Mesendoderm (in vitro differentiated cells): Measurements from ENCODE around the gene ANKRD34A.
A peak's percentile ranks its signal among the peaks of the same experiment; 100 is the strongest.

ENCODE experiments used
- DNase-seq: peaks from one replicate; pipeline ENCODE4 v3.0.0; 2013
- H2AK5ac ChIP-seq: 2 replicates; pipeline ENCODE4 v1.6.1; 2013; ENCODE audit warnings: low read length, inconsistent platforms
- H2BK120ac ChIP-seq: 2 replicates; pipeline ENCODE4 v1.6.1; 2013; ENCODE audit warnings: low read depth, mild to moderate bottlenecking, low read length, moderate library complexity, mixed read lengths
- H2BK15ac ChIP-seq: replicated peaks from 2 replicates; pipeline ENCODE4 v1.6.1; 2013; ENCODE audit warnings: low read depth, mild to moderate bottlenecking, moderate library complexity
- H2BK5ac ChIP-seq: 2 replicates; pipeline ENCODE4 v1.6.1; 2013; ENCODE audit warnings: low read length, inconsistent platforms
- H3K18ac ChIP-seq: 2 replicates; pipeline ENCODE4 v1.6.1; 2013; ENCODE audit warnings: mild to moderate bottlenecking, low read length, mixed read lengths
- H3K23ac ChIP-seq: one replicate; pipeline ENCODE4 v1.6.1; 2013; ENCODE audit warnings: low read length
- H3K27ac ChIP-seq: 2 replicates; pipeline ENCODE4 v1.5.1; 2013; ENCODE audit warnings: low read depth, mild to moderate bottlenecking, inconsistent platforms, low read length, moderate library complexity
- H3K27me3 ChIP-seq: 2 replicates; pipeline ENCODE4 v1.6.1; 2013; ENCODE audit warnings: low read length, control low read depth, mild to moderate bottlenecking, inconsistent platforms; ENCODE audit not compliant: insufficient read depth, poor library complexity
- H3K36me3 ChIP-seq: 2 replicates; pipeline ENCODE4 v1.6.1; 2013; ENCODE audit warnings: low read length, inconsistent platforms; ENCODE audit not compliant: control insufficient read depth, insufficient read depth
- H3K4ac ChIP-seq: one replicate; pipeline ENCODE4 v1.6.1; 2013; ENCODE audit warnings: low read depth, mild to moderate bottlenecking, low read length, moderate library complexity
- H3K4me1 ChIP-seq: 2 replicates; pipeline ENCODE4 v1.6.1; 2013; ENCODE audit warnings: low read depth, low read length, inconsistent platforms; ENCODE audit not compliant: control insufficient read depth
- H3K4me2 ChIP-seq: 2 replicates; pipeline ENCODE4 v1.6.1; 2013; ENCODE audit warnings: low read length
- H3K4me3 ChIP-seq: 2 replicates; pipeline ENCODE4 v1.5.1; 2013; ENCODE audit warnings: mild to moderate bottlenecking, low read length
- H3K56ac ChIP-seq: one replicate; pipeline ENCODE4 v1.6.1; 2013; ENCODE audit warnings: low read length
- H3K79me1 ChIP-seq: 2 replicates; pipeline ENCODE4 v1.6.1; 2013; ENCODE audit warnings: low read length, inconsistent platforms
- H3K79me2 ChIP-seq: 2 replicates; pipeline ENCODE4 v1.6.1; 2013; ENCODE audit warnings: mild to moderate bottlenecking, low read length; ENCODE audit not compliant: control insufficient read depth, insufficient read depth
- H3K9ac ChIP-seq: 2 replicates; pipeline ENCODE4 v1.6.1; 2013; ENCODE audit warnings: low read length, inconsistent platforms
- H4K5ac ChIP-seq: one replicate; pipeline ENCODE4 v1.6.1; 2013; ENCODE audit warnings: low read length
- H4K8ac ChIP-seq: one replicate; pipeline ENCODE4 v1.6.1; 2013; ENCODE audit warnings: low read depth, mild to moderate bottlenecking, control low read depth, low read length, moderate library complexity
- WGBS: extraction: QIAGEN DNeasy Blood & Tissue Kit; methylation state at CpG from one replicate; pipeline ENCODE4 v1.1.7; 2013; ENCODE audit warnings: low lambda C conversion rate, missing lambda C conversion rate; ENCODE audit not compliant: insufficient coverage; ENCODE audit errors: extremely low coverage; 5-methylcytosine and 5-hydroxymethylcytosine counted together

Gene ANKRD34A

GRCh38 chr1:145992502-145992936 lies 28.1 kb upstream of the ANKRD34A start:
- Histone ChIP-seq H3K18ac (no peak overlapping the region), H2AK5ac (no peak overlapping the region), H3K23ac (no peak overlapping the region), H3K4ac (no peak overlapping the region), H3K4me2 (no peak overlapping the region), H3K27me3 (no peaks in the 10 kb centered on the region), H2BK120ac (no peak overlapping the region), H4K8ac (no peak overlapping the region), H3K4me3 (no peak overlapping the region), H3K56ac (no peak overlapping the region), H2BK15ac (no peak overlapping the region), H3K36me3 (no peaks in the 10 kb centered on the region), H3K79me1 (no peaks in the 10 kb centered on the region), H3K4me1 (peaks cover 2% of the 10 kb centered on the region), H4K5ac (no peak overlapping the region), H3K79me2 (no peaks in the 10 kb centered on the region), H3K9ac (no peak overlapping the region), H3K27ac (no peak overlapping the region), H2BK5ac (no peak overlapping the region)
- no peak for DNase-seq
- no CpG with 5 or more reads among the region's 1 CpG for WGBS

- Histone ChIP-seq H2AK5ac (no peak overlapping the region), H3K79me1 (no peaks in the 10 kb centered on the region), H3K4me2 (no peak overlapping the region), H3K27me3 (no peaks in the 10 kb centered on the region), H3K18ac (no peak overlapping the region), H4K5ac (no peak overlapping the region), H3K4ac (no peak overlapping the region), H3K56ac (no peak overlapping the region), H2BK120ac (no peak overlapping the region), H3K27ac (no peak overlapping the region), H4K8ac (no peak overlapping the region), H3K36me3 (no peaks in the 10 kb centered on the region), H3K4me3 (no peak overlapping the region), H2BK15ac (no peak overlapping the region), H2BK5ac (no peak overlapping the region), H3K9ac (no peak overlapping the region), H3K4me1 (peaks cover 1% of the 10 kb centered on the region), H3K23ac (no peak overlapping the region), H3K79me2 (no peaks in the 10 kb centered on the region)
- no CpG with 5 or more reads among the region's 10 CpGs for WGBS
- no peak for DNase-seq
These were observed 27.5 kb upstream of the ANKRD34A start for GRCh38 chr1:145991735-145992412.

- no peak overlapping the region for H2BK120ac ChIP-seq
- H3K79me1 ChIP-seq = no peaks in the 10 kb centered on the region
- H2BK5ac ChIP-seq = no peak overlapping the region
- H3K27me3 ChIP-seq = no peaks in the 10 kb centered on the region
- no peak overlapping the region for H3K23ac ChIP-seq
- no peak overlapping the region for H2BK15ac ChIP-seq
- no peak overlapping the region for H4K8ac ChIP-seq
- H3K4me2 ChIP-seq = no peak overlapping the region
- H3K4ac ChIP-seq = no peak overlapping the region
- 100% methylated on average over 1 of the region's 7 CpGs for WGBS
- no peaks in the 10 kb centered on the region for H3K79me2 ChIP-seq
- no peaks in the 10 kb centered on the region for H3K36me3 ChIP-seq
- no peak overlapping the region for H3K27ac ChIP-seq
- peak overlapping the region; percentile 25 for H3K56ac ChIP-seq
- peak; percentile 67 for DNase-seq
- no peak overlapping the region for H3K4me3 ChIP-seq
- H3K18ac ChIP-seq = no peak overlapping the region
- no peak overlapping the region for H2AK5ac ChIP-seq
- H3K9ac ChIP-seq = no peak overlapping the region
- no peak overlapping the region for H4K5ac ChIP-seq
- H3K4me1 ChIP-seq = peaks cover under 1% of the 10 kb centered on the region
These were observed 26.0 kb upstream of the ANKRD34A start for GRCh38 chr1:145990249-145990855.

- H3K56ac ChIP-seq = no peak overlapping the region
- no peak overlapping the region for H3K23ac ChIP-seq
- H3K18ac ChIP-seq = no peak overlapping the region
- H4K8ac ChIP-seq = no peak overlapping the region
- no peak overlapping the region for H2AK5ac ChIP-seq
- no peak overlapping the region for H2BK5ac ChIP-seq
- WGBS = no CpG with 5 or more reads among the region's 5 CpGs
- H3K4me1 ChIP-seq = peaks cover 2% of the 10 kb centered on the region
- DNase-seq = no peak
- H3K79me2 ChIP-seq = no peaks in the 10 kb centered on the region
- no peak overlapping the region for H3K27ac ChIP-seq
- no peak overlapping the region for H3K4ac ChIP-seq
- H4K5ac ChIP-seq = no peak overlapping the region
- H3K27me3 ChIP-seq = no peaks in the 10 kb centered on the region
- H3K9ac ChIP-seq = no peak overlapping the region
- no peak overlapping the region for H2BK15ac ChIP-seq
- no peak overlapping the region for H3K4me3 ChIP-seq
- H3K4me2 ChIP-seq = no peak overlapping the region
- H2BK120ac ChIP-seq = no peak overlapping the region
- no peaks in the 10 kb centered on the region for H3K79me1 ChIP-seq
- H3K36me3 ChIP-seq = no peaks in the 10 kb centered on the region
These were observed 24.4 kb upstream of the ANKRD34A start for GRCh38 chr1:145988773-145989172.

- Histone ChIP-seq H2BK5ac (no peak overlapping the region), H3K18ac (no peak overlapping the region), H3K9ac (no peak overlapping the region), H4K5ac (no peak overlapping the region), H4K8ac (no peak overlapping the region), H2AK5ac (no peak overlapping the region), H3K36me3 (no peaks in the 10 kb centered on the region), H3K4me2 (no peak overlapping the region), H3K27me3 (no peaks in the 10 kb centered on the region), H3K27ac (no peak overlapping the region), H3K79me2 (no peaks in the 10 kb centered on the region), H3K4me1 (peaks cover 2% of the 10 kb centered on the region), H3K4ac (no peak overlapping the region), H3K4me3 (no peak overlapping the region), H3K79me1 (no peaks in the 10 kb centered on the region), H2BK120ac (no peak overlapping the region), H3K23ac (no peak overlapping the region), H3K56ac (no peak overlapping the region), H2BK15ac (no peak overlapping the region)
- WGBS = no CpG with 5 or more reads among the region's 1 CpG
- no peak for DNase-seq
These were observed 23.6 kb upstream of the ANKRD34A start for GRCh38 chr1:145987926-145988325.
